Suprapubic skin (tissue), 4 donors: ENCODE measurements around the gene TMEM63A.

ENCODE experiments used
- EP300 ChIP-seq: sonication (generic); formaldehyde crosslinking; IDR thresholded peaks from one replicate; pipeline ENCODE4 v1.6.1; 2017; ENCODE audit warnings: antibody characterized with exemption
- POLR2A ChIP-seq, 2 donors: fragments of 450-650 bp; IDR thresholded peaks; one replicate each; pipeline ENCODE4 v1.6.1; 2017; ENCODE audit warnings: antibody characterized with exemption in 2 of 2, mild to moderate bottlenecking in 2 of 2, moderate library complexity in 2 of 2
- POLR2AphosphoS5 ChIP-seq, 3 donors: sonication (generic); formaldehyde crosslinking; IDR thresholded peaks; one replicate each; pipeline ENCODE4 v1.6.1; 2017; ENCODE audit warnings: antibody characterized with exemption in 3 of 3
- TF ChIP-seq, protein P1 (sequence below), 2 donors: fragments of 200-600 bp in 1 of 2; fragments of 450-650 bp in 1 of 2; sonication (generic) in 1 of 2; IDR thresholded peaks; one replicate each; pipeline ENCODE4 v1.5.1; 2016 to 2019; ENCODE audit warnings: antibody characterized with exemption in 2 of 2, mild to moderate bottlenecking in 1 of 2, moderate library complexity in 1 of 2

DNA sequence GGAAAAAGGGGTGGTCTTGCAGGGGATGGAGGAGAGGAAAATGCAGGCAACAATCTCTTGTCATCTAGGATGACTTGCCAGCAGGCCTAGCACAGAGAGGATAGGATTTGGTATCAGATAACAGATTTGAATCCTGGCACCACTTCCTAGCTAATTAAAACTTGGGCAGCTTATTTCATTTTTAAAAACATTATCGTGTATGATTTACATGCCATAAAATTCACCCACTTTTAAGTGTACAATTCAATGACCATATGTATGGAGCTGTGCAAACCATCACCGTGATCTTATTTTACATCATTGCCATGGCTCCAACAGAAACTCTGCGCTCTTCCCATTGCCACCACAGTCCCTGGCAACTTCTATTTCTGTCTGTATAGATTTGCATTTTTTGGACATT lies 34.9 kb upstream of the TMEM63A start:
- TF ChIP-seq, protein P1, sequence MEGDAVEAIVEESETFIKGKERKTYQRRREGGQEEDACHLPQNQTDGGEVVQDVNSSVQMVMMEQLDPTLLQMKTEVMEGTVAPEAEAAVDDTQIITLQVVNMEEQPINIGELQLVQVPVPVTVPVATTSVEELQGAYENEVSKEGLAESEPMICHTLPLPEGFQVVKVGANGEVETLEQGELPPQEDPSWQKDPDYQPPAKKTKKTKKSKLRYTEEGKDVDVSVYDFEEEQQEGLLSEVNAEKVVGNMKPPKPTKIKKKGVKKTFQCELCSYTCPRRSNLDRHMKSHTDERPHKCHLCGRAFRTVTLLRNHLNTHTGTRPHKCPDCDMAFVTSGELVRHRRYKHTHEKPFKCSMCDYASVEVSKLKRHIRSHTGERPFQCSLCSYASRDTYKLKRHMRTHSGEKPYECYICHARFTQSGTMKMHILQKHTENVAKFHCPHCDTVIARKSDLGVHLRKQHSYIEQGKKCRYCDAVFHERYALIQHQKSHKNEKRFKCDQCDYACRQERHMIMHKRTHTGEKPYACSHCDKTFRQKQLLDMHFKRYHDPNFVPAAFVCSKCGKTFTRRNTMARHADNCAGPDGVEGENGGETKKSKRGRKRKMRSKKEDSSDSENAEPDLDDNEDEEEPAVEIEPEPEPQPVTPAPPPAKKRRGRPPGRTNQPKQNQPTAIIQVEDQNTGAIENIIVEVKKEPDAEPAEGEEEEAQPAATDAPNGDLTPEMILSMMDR (IDR thresholded peaks at IDR 0.05): no peak
- TF ChIP-seq EP300 (no peak), POLR2AphosphoS5 (IDR thresholded peaks at IDR 0.05) (no peak), POLR2A (IDR thresholded peaks at IDR 0.05) (no peak)
